NCI-H1694 treated with DMSO at 0.1 percent for 48 hours (cell line): ENCODE data around the gene SLC2A11.

Source experiments
- DNase-seq: peaks from one replicate; lab custom pipeline; 2025; lab: John Stamatoyannopoulos, UW

The SLC2A11 gene

DNA sequence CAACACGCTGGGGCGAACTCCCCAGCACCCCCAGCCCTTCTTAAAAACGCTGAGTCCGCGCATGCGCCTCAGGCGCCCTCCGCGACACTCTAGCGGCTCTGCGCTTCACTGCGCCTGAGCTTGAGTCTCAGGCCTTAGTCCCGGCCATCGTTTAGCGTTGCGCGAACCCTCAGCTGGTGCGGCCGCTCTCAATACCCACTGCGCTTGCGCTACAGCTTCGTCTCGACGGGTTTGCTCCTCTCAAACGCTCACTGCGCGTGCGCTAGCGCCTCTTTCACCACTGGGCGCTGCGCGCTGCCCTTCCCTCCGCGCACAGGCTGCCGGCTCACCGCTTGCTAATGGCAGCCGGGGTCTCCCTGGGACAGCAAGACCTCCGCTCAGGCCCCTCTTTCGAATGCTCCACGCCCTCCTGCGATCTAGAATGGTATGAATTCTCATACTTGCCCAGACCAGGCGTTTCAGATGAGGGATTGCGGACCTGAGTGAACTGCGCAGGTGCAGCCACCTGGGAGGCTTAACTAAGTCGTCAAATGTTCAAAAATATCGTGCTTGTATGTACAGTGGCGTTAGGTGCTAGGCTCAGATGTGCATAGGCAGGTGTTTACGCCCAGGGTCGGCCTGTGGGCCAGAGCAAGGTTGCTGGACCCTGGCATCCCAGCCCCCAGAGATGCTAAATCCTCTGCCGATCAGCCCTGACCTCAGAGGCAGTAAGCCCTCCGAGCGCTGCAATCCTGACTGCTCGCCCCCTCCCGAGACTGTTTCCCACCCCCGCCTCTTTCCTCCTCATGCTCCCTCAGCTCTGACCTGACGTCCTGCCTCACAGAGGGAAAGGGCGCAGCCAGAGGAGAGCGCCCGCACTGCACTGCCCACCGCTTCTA is at the start of gene SLC2A11:
Gene SLC2A11 (plus strand): TSS at position 270 of the 878 bp plus-strand sequence. CDS start 125 bp downstream, at position 395.
- peak; percentile 93 for DNase-seq

GRCh38 chr22:23812378-23812777 is 45.3 kb upstream of the SLC2A11 start:
- no peak for DNase-seq

GRCh38 chr22:23815541-23816155 is 42.0 kb upstream of the SLC2A11 start:
- DNase-seq, result no peak

DNA sequence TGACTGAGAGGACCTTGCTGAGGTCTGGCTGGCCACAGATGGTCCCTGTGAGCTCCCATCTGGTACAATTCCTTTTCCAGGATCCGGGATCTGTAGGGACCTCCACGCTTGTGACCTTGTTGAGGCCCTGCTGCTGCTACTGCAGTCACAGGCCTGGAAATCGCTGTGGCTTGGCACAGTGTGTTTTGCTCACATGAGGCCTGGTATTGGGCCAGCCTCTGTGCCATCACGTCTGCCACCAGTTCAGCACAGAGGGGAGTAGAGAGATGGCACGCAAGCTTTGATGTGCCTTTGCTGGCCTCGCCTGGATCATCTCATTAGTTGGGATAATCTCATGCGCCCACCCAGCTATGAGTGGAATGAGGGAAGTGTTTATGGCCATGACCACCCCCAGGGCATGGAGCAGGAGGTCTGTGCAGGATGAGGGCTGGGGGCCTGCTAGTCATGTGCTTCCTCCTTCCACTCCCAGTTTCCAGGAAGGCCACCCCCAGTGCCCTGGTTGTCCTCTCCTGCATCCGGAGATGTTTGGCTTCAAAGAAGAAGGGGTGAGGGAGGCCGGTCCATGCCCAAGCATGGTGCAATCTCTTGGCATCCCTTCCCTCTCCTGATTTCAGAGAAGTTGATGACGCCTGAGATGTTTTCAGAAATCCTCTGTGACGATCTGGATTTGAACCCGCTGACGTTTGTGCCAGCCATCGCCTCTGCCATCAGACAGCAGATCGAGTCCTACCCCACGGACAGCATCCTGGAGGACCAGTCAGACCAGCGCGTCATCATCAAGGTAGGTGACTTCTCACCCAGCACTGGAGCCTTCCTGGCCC is 41.3 kb upstream of the SLC2A11 start:
- DNase-seq, result peak; percentile 74

GRCh38 chr22:23817146-23817545 is 40.5 kb upstream of the SLC2A11 start:
- DNase-seq, result no peak

DNA sequence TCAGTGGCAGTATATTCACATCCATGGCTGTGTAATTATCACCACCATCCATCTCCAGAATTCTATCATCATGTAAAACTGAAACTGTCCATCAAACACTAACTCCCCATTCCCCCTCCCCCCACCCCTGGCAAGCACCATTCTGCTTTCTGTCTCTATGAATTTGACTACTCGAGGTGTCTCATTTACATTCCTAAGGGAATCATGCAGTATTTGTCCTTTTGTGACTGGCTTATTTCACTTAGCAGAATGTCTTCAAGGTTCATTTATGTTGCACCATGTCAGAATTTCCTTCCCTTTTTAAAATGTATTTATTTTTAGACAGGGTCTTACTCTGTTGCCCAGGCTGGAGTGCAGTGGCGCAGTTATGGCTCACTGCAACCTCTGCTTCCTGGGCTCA is 39.1 kb upstream of the SLC2A11 start:
- no peak for DNase-seq

GRCh38 chr22:23820748-23821211 is 36.9 kb upstream of the SLC2A11 start:
- DNase-seq, result no peak

DNA sequence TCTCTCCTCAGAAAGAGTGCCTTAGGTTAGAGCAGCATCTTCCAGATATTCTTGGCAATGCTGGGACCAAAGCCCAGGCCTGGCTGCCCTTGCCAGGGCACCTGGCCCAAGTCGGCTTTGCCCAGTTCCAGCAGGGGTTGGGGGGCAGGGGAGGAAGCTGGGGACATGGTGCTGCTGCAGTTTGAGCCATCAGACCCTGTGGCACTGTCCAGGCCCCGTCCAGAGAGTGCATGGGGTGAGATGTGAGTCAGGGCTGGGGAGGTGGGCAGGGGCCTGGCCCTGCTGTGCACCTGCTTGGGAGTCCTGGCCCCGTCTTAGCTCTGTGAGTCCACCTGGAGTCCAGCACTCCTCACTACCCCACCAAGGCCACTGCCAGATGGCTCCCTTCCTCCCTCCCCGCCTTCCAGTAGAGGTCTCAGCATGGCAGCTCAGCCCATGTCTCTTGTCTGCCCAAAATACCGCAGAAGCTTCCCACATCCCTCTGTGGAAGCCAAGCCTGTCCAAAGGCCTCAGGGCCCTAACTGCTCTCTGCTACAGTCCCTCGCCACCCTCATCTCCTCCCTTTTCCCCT is 35.5 kb upstream of the SLC2A11 start:
- no peak for DNase-seq

GRCh38 chr22:23823331-23823791 is 34.3 kb upstream of the SLC2A11 start:
- DNase-seq, result no peak

GRCh38 chr22:23824476-23825245 is 33.0 kb upstream of the SLC2A11 start:
- DNase-seq, result no peak

DNA sequence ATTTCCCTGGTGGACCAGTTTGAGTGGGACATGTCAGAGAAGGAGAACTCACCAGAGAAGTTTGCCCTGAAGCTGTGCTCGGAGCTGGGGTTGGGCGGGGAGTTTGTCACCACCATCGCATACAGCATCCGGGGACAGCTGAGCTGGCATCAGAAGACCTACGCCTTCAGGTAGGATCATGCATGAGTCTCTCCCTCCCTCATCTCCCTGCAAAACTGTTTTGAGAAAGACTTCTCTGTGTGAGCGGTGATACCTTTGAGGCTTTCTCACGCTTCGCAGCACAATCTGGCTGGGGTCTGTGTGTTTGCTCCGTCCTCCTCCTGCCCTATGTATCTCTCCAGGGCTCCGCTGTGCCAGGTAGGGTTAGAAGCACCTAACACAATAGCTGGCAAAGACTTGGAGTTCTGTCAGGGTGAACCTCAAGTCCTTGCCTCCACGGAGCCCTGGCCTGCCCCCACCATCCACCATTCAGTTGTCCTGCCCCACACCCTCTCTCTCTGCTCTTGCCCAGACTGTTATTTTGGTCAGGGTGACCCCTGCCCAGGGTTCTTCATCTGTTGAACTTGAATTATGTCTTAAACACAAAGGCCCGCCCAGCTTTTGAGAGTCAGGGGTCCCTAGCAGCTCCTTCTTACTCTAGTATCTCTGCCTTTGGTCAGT is 32.3 kb upstream of the SLC2A11 start:
- DNase-seq, result no peak

DNA sequence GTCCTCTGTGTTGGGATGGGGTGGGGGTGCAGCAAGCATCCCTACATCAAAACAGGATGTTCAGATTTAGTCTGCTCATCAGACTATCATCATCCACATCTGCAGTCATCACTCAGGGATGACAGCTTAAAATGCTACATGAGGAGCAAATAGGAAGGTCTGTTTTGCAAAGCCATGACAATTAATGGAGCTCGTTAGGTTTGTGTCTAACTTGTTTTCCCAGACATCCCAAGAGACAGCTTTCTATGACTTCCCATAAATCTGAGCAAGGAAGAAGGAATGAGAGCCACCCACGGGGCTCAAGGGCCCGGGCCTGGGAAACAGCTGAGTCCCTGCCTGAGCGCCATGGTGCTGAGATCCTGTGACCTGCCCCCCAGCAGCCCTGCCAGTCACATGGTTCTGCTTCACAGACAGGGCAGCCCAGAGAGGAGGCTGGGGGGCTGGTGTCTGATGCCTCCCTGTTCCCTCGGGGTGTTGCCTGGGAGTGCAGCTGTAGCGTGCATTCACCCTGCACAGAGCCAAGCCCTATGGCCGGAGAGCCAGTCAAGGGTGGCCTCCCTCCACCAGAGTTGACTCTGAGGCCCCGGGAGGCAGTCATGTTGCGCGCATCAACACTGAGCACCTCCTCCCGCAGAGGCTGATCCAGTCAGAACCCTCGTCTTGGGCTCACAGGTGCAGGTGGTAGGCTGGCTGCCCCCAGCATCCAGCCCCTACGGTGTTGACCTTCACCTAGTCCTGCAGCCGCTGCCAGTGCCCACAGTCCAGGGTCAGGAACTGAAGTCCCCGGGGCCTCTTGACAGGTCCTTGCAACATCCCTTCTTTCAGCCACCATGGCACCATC is 30.9 kb upstream of the SLC2A11 start:
- DNase-seq, result no peak

- DNase-seq, result no peak
These were observed 30.2 kb upstream of the SLC2A11 start for GRCh38 chr22:23827351-23827995.

- DNase-seq, result no peak
These were observed 28.6 kb upstream of the SLC2A11 start for GRCh38 chr22:23828800-23829680.

DNA sequence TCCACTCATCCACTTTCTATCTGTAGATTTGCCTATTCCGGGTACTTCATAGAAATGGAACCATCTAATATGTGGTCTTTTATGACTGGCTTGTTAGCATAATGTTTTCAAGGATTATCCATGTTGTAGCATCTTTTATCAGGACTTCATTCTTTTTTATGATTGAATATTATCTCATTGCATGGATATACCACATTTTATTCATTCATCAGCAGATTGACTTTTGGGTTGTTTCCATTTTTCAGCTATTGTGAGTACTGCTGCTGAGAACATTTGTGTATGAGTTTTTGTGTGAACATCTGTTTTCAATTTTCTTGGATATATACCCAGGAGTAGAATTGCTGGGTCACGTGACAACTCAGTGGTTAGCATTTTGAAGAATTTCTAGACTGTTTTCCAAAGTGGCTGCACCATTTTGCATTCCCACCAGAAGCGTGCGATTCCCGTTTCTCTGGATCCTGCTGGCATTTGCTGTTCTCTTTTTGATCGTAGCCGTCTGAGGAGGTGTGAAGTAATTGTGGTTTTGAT is 27.8 kb upstream of the SLC2A11 start:
- no peak for DNase-seq

DNA sequence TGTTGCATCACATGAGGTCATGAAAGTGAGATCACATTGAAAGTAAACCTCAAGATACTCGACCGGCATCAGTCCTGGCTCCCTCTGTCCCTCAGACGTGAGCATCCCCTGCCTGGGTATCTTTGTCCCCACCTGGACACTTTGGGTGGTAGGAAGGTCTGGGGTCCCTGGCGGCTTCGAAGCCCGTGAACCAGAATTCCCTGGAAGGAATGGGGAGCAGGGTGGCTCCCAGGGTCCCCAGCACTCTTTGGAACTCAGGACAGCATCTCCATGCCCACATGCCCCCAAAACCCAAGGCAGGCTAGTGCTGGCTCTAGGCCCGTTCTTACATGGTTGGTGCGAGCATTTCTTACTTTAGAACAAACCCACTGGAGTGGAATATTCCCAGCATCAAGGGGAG is 26.4 kb upstream of the SLC2A11 start:
- no peak for DNase-seq

GRCh38 chr22:23831781-23832180 is 25.9 kb upstream of the SLC2A11 start:
- no peak for DNase-seq
